ENCODE results near the gene UBAC1. TPM values are rescaled to one million over a fixed set of nuclear protein-coding genes. Genes with fewer than 3 reads are reported as not detected.

UBAC1 gene
- total RNA-seq, 2 donors from 2014 or later: 37.9 to 39.3 TPM

GRCh38 chr9:135960411-135961276 lies 529 bp downstream of the UBAC1 start:
- Histone ChIP-seq H3K4me1 (ENCODE audit: control insufficient read depth in 1 of 2, low read depth in 2 of 2) (peaks cover 3 to 17% of the 10 kb centered on the region in 2 donors), H3K4me3 (peak overlapping the region; percentile 97), H3K36me3 (no peaks in the 10 kb centered on the region), H3K9me3 (no peaks in the 10 kb centered on the region), H3K27ac (peak overlapping the region; percentile 53 to 66), H3K27me3 (replicated peaks; ENCODE audit: insufficient read depth) (no peaks in the 10 kb centered on the region)
- TF ChIP-seq, protein P1, sequence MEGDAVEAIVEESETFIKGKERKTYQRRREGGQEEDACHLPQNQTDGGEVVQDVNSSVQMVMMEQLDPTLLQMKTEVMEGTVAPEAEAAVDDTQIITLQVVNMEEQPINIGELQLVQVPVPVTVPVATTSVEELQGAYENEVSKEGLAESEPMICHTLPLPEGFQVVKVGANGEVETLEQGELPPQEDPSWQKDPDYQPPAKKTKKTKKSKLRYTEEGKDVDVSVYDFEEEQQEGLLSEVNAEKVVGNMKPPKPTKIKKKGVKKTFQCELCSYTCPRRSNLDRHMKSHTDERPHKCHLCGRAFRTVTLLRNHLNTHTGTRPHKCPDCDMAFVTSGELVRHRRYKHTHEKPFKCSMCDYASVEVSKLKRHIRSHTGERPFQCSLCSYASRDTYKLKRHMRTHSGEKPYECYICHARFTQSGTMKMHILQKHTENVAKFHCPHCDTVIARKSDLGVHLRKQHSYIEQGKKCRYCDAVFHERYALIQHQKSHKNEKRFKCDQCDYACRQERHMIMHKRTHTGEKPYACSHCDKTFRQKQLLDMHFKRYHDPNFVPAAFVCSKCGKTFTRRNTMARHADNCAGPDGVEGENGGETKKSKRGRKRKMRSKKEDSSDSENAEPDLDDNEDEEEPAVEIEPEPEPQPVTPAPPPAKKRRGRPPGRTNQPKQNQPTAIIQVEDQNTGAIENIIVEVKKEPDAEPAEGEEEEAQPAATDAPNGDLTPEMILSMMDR (IDR thresholded peaks at IDR 0.05): no peak
- no peak for DNase-seq (ENCODE audit: low spot score)
- no peak for ATAC-seq (ENCODE audit: insufficient number of reproducible peaks, low FRiP score, low read depth)

GRCh38 chr9:135959814-135960213 lies 1.4 kb downstream of the UBAC1 start:
- Histone ChIP-seq H3K9me3 (no peaks in the 10 kb centered on the region), H3K36me3 (no peaks in the 10 kb centered on the region), H3K27ac (no peak overlapping the region), H3K4me3 (peak overlapping the region; percentile 97), H3K27me3 (replicated peaks; ENCODE audit: insufficient read depth) (no peaks in the 10 kb centered on the region), H3K4me1 (ENCODE audit: control insufficient read depth in 1 of 2, low read depth in 2 of 2) (peaks cover 3 to 17% of the 10 kb centered on the region in 2 donors)
- no peak for DNase-seq (ENCODE audit: low spot score)
- ATAC-seq (ENCODE audit: insufficient number of reproducible peaks, low FRiP score, low read depth): no peak
- TF ChIP-seq, protein P1 (IDR thresholded peaks at IDR 0.05): no peak

GRCh38 chr9:135958485-135958884 lies 2.7 kb downstream of the UBAC1 start:
- Histone ChIP-seq H3K36me3 (peaks cover 3% of the 10 kb centered on the region), H3K27me3 (replicated peaks; ENCODE audit: insufficient read depth) (no peaks in the 10 kb centered on the region), H3K4me3 (no peak overlapping the region), H3K27ac (no peak overlapping the region), H3K9me3 (no peaks in the 10 kb centered on the region), H3K4me1 (ENCODE audit: control insufficient read depth in 1 of 2, low read depth in 2 of 2) (peaks cover 3 to 17% of the 10 kb centered on the region in 2 donors)
- TF ChIP-seq, protein P1 (IDR thresholded peaks at IDR 0.05): no peak
- ATAC-seq (ENCODE audit: insufficient number of reproducible peaks, low FRiP score, low read depth) (no peak), DNase-seq (ENCODE audit: low spot score) (no peak)

DNA sequence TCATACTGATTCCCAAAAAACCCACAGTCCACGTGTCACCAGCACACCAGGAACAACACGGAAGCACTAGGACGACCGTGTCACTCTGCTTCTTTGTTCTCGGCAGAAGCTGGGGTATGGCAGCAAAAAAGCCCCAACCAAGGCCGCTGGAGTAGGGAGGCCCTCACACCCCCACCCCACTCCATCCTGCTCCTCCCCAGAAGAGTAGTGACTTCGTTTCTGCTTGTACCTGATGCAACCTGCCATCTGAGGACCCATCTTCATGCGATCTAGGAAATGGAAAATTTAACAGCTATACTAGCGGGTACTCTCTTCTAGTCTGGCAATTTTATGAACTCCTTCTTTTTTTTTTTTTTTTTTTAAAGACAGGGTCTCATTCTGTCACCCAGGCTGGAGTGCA lies 3.7 kb downstream of the UBAC1 start:
- DNase-seq (ENCODE audit: low spot score) (no peak), ATAC-seq (ENCODE audit: insufficient number of reproducible peaks, low FRiP score, low read depth) (no peak)
- TF ChIP-seq, protein P1 (IDR thresholded peaks at IDR 0.05): no peak
- Histone ChIP-seq H3K4me1 (ENCODE audit: control insufficient read depth in 1 of 2, low read depth in 2 of 2) (peaks cover 3 to 17% of the 10 kb centered on the region in 2 donors), H3K4me3 (no peak overlapping the region), H3K36me3 (peaks cover 11% of the 10 kb centered on the region), H3K9me3 (no peaks in the 10 kb centered on the region), H3K27me3 (replicated peaks; ENCODE audit: insufficient read depth) (no peaks in the 10 kb centered on the region), H3K27ac (no peak overlapping the region)

DNA sequence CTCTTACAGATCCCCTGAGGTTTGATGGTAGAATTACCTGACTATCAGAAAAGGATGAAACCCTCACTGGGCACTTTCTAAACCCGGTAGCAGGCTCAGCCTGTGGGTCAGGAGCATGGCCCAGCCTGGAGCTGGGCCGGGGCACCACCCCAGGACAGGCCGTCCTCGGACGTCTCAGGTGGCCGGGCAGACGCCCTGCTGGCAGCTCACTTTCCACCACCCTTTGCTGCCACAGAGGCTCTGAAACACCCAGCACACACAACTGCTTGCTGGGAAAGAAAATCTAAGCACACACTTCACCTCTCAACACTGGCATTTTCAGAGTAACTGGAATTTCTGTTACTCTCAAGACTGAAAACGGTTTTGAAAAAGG lies 4.4 kb downstream of the UBAC1 start:
- ATAC-seq (ENCODE audit: insufficient number of reproducible peaks, low FRiP score, low read depth) (no peak), DNase-seq (ENCODE audit: low spot score) (no peak)
- no peak overlapping the region for H3K27ac ChIP-seq
- H3K36me3 ChIP-seq: peaks cover 17% of the 10 kb centered on the region
- no peak overlapping the region for H3K4me3 ChIP-seq
- no peaks in the 10 kb centered on the region for H3K27me3 ChIP-seq (replicated peaks; ENCODE audit: insufficient read depth)
- TF ChIP-seq, protein P1 (IDR thresholded peaks at IDR 0.05): no peak
- peaks cover 3 to 16% of the 10 kb centered on the region in 2 donors for H3K4me1 ChIP-seq (ENCODE audit: control insufficient read depth in 1 of 2, low read depth in 2 of 2)
- no peaks in the 10 kb centered on the region for H3K9me3 ChIP-seq

Measured in thoracic aorta (tissue), 2 donors.